CD4-positive, alpha-beta T cell treated with Interleukin-4 for 1 hour (primary cell): ENCODE measurements around the gene ERG.

Source experiments
- DNase-seq, 2 donors: peaks; one replicate each; pipeline ENCODE4 v3.0.0-alpha.2; 2020 to 2022

Gene ERG

DNA sequence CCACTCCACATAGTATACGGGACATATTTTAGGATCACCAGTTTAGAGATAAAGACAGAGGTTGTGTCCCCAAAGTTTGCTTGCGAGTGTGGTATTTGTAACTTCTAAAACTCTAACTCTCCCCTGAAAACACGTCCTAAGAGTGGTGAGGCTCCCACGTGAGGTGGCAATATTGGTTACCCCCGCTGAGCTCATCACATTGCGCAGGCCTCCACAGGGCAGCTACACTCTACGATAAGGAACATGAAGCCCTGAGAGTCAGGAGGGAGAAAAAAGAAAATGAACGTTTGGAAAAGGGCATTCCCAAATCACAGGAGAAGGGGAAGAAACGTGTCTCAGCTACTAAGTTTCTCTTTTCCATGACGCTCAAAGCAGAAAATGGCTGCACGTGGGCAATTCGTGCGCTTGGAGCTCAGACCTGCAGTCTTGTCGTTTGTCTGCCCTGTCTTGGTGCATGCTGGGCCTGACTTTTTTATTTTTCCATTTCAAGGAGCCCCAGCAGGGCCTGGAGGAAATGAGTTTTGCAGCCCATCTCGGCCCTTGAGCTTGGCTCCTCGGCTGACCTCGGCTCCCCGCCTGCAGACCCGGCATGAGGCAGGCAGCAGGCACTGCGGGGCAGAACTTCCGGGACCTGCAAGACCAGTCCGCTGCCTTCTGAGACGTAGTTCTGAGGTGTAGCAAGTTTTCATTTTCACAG, 25.7 kb downstream of the ERG start:
- no peak for DNase-seq

DNA sequence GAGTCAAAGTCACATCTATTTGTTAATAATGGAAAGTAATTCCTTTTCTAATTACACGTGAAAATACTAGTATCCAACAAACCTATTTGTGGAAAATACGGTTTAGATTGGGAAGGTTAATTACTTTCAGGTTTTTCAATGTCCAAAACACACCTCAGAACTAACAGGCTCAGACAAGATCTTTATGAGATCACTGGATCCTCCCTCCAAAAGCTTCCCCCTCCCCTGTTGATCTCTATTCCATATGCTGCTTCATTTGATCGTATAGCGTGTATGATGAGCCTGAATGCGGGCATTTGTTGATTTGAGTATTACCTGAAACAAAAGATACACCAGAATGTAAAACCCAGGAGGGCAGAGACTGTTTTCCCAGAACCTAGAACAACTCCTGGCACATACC, 26.5 kb downstream of the ERG start:
- no peak for DNase-seq

DNA sequence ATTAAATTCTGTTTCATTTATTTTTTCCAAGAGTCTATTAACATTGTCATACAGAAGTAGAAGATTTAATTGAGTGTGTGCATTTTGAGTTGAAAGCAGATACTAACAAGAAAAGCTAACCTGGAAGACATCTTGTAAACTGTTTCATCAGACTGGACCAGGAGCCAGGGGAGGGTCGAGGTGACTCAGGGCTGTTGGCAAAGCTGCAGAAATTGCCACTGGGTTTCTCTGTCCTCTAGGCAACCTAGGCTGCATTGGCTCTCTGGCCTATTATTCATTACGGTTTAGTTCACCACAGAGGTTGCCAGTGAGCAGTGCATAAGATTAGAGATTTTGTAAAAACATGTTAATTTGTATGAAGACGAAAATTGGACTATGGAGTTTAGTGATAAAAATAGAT, 27.5 kb downstream of the ERG start:
- DNase-seq: no peak

DNA sequence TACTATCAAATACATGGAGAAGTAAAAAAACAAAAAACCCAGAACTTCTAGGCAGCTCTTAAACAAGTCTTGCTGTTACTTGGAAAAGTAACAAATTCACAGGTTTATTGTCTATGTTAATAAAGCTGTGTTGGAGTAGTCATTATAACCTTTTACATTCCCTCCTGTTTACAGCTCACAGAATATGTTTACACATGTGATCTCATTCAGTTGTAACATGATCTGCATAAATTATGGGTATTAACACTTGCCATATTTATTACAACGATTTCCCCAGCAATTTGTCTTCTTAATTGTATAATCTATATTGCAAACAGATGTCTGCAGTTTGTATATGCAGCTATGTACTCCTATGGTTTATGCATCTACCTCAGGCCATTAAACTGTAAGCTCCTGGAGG, 28.6 kb downstream of the ERG start:
- no peak for DNase-seq

DNA sequence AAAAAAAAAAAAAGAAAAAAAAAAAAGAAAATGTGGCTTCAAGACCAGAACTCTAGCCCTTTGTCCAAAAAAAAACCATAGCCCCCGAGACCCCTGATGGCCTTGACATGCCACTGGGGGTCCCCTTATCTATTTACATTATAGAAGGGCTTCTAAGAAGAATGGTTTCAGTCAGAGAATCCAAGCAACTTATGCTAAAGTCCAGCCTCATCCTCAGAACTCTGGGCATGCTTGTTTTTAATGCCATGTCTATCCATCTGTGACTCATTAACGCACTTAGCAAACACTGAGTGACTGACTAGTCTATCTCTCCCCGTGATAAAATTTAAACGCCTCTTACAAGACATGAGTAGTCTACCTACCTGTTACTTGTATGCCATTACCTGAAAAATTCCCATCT, 29.3 kb downstream of the ERG start:
- DNase-seq: no peak

DNA sequence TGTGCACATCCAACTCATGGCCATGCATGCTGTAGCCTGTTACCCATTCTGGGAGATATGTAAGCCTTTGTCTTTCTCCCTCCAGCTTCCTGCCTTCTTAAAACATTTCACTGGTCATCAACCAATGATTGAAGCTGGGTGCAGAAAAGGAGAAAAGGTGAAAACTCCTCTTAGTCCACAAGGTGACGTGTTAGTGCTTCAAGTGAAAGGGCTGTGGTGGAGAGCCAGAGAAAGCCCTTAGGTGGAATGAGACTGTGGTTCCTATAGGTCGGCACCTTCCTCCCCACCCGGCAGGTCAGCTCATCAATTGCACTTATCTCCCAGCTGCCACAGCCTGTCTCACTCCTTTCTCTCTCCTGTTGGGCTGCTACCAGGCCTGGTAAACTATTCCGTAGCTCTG, 30.4 kb downstream of the ERG start:
- DNase-seq: no peak

DNA sequence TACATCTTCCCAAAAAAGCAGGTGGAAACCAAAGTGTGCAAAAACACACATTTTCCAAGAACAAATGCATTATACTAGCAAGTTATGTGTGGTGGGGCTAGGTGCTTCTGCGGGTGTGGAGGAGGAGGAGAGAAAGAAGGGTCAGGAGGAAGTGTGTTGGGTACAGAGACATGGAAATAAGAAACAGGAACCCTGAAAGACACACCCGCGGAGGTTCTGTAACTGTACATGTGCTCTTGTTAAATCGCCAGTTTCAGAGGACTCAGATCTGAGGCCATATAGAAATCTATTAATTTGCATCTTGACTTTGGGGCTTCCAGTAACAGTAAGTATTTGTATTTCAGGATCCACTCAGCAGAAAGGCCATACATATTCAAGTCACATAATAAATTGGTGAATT, 30.9 kb downstream of the ERG start:
- no peak for DNase-seq

DNA sequence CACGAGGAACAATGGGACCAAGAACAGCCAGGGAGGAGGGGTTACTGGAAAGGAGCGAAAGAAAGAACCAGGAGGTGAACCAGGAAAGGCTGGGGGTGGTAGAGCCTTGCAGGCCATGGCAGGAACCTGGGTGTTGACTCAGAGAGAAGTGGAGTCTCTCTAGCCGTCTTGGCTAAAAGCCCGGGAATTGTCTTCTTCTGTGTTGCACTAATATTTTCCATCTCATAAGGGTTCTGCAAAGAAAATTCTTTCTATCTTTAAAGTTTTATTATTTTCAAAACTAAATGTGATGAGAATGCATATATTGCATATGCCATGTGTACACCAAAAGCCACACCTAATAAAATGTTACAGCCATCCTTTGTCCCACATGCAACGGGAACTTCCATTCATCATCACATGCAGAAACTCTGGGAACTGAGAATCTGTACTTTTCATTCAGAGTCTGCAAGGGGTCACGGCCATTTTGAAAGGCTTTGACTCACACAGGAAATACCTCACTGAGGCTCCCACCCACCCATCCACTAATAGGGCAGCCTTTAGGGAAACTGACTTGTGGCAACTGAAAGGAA, 38.0 kb downstream of the ERG start:
- no peak for DNase-seq

DNA sequence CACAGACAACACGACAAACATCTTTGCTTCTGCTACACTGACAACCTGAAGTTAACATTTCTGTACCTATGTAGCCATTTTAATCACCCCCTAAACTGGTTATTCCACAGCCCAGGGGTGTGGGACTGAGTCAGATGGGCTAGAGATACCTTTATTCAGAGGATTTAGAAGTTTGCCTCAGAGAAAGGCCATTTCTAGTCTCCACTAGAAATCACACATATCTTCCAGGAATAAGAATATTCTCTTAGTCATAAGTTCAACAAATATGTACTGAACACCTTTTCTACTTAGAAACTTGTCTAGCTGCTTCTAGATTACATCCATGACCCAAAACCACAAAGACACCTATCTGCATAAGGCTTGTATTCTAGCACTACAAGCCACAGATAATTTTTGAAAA, 38.8 kb downstream of the ERG start:
- no peak for DNase-seq

DNA sequence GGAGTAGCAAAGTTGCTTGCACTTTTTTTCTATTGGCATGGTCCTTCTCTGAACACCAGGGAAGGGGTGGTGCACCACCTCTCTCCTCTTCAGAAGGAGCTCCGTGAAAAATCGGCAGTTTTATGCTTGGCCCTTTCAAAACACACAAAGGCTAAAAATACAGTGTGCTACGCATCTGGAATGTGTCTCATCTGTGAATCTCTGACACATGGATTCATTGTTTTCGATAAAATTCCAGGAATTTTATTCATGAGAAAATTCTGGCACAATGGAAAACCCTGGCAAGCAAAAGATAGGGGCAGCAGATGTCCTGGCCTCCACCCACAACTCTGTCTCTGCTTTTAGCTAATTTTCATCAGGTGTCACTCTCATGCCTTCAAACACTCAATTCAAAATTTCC, 42.9 kb downstream of the ERG start:
- DNase-seq: no peak

DNA sequence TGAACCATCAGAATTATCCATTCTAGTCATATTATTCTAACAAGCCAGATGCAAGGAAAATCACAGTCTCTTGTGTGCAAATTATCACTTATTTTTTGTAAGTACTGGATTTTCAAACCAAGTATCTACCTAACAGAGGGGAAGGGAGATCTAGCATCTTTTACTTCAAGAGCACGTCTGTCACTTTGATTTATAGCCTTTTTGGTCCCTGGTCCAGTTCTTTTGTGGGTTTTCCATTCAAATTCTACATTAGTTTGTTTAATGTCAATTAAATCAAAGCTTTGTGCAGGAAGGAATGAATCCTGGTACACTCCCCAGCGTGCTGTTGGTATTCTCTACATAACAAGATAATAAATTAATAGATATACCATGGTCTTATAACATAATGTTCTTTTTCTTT, 43.6 kb downstream of the ERG start:
- DNase-seq: no peak

DNA sequence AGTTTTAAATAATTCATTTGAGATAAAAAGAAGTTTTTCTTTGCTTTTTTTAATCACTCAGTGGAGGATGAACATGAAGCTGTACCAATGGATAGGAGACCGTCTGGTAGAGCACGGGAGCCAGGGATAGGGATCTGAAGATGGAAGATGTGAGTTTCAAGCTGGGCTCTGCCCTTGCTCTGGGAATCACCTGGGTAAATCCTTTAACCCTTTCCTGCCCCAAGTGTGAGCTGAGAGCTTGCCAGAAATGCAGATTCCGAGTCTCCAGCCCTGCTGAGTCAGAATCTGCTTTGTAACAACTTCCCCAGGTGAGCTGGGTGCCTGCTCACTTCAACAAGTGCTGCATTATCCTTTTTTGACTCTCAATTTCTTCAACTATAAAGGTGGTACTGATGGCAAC, 44.1 kb downstream of the ERG start:
- DNase-seq: no peak

DNA sequence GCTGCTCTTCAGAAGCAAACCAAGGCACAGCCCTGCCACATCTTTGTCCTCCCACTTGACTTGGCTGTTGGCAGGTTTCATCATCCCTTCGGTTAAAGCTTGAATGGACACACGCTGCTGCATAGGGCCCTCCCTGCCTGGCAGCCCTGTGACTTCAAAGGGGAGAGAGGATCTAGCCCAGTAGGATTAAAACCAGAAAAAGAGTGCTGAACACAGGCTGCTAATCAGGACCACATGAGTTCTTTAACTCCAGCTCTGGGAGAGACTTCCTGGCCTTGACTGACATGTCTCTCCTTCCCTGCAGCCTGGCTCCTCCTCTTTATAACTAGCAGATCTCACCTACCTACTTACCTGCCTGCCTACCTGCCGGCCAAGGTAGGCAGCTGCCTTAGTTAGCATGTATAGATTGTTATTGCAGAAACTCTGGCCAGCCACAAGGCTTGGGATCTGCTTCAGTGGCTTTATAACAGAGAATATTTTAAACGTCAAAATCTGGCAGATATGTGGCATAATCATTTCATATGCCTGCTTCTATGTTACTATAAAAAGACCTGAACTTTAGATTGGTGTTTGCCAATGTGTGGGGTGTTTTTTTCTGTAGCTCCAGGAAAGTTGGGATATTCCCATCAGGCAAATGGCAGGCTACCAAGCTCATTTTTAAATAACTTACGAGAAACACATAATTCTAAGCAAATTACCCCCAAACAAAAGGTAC, 49.4 kb downstream of the ERG start:
- DNase-seq: no peak

DNA sequence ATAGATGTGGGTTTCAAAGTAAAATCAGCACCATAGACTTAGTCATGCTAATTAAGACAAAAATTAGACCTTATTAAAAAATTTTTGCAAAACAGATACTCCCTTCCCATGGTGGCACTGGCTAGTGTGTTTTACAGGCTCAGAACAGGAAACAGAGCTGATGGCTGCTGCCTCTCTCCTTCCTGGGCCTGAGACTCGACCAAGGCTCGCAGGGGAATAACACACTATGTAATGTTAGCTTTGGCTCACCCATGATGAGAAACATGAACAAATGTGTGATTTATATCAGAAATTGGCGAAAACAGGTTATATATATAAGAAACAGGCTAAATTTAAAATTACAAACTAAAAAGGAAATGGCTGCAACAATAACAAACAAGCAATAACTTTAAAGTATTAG, 50.7 kb downstream of the ERG start:
- DNase-seq: no peak

DNA sequence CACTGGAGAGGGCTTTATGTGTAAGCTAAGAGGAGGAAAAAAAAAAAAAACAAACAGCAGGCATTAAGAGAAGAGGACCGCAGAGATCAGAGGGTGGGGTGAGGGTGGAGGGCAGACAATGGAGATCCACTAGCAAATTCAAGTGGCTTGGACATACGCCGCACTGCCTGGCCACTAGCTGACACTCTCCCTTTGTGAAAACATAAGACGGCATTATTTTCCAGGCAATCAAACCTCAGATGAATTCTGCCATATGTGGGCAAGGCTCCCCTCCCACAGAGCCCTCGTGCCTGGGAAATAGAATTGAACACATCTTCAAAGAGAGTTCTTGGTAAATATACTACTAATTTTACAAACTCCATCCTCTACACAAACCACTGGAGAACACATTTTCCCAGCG, 53.6 kb downstream of the ERG start:
- no peak for DNase-seq

DNA sequence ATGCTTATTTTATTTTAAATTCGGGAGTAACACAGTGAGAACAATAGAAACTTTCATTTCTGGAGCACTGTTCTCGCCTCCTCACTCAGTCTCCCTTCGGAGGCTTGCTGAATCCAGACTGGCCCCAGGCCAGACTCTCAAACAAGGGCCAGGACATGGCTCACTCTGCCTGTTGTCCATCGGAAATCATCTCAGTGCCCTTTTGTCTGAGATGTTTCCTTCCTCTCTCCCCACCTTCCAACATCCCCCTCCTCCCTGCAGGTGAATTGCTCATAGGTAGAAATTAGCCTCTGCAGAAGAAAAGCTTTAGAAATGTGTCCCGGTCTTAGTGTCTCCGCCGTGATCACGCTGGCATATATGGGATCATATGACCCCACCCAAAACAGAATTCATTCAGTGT, 55.2 kb downstream of the ERG start:
- no peak for DNase-seq

DNA sequence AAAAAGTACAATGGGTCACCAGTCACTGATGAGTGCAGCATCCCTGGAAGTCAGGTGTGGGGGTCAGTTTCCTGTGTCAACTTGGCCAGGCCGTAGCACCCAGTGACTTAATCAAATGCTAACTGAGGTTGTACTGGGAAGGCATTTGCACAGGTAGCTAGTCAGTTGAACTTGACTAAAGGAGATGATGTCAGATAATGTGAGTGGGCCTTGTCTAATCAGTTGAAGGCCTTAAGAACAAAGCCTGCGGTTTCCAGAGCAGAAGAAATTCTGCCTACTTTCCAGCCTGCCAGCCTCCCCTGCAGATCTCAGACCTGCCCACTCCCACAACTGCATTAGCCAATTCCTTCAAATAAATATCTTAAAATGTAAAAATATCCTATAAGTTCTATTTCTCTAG, 57.1 kb downstream of the ERG start:
- no peak for DNase-seq

DNA sequence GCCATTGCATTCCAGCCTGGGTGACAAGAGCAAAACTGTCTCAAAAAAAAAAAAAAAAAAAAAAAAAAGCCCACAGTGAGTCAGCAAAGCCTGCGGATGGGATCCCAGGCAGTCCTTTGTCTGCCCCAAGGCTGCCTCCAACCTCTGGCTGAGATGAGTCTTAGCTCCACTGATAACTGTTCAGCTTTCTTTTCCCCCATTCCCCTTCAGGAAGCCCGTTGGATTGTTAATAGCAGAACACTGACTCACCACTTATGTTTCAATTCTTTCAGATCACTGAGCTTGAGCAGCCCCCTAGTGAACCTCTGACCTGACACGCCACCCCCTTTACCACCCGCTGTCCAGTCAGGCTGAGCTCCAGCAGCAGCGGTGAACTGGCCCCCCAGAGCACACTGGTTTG, 57.5 kb downstream of the ERG start:
- no peak for DNase-seq

DNA sequence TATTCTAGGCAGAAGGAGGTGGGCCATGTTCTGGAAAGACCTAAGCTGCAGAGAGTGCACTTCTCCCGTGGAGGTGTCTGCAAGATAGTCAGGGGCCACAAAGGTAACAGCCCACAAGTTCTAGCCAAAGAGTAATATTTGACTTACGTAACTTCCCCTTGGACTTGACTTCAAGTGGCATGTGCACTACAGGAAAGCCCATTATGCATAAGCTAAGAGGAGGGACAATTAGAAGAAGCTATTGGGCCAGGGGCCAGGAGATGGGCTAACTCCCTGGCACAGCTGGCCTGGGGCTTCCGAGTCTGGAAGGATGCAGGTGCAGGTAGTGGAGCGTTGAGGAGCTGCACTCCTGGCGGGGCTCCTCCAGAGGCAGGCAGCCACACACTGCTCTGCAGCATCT, 58.3 kb downstream of the ERG start:
- no peak for DNase-seq

DNA sequence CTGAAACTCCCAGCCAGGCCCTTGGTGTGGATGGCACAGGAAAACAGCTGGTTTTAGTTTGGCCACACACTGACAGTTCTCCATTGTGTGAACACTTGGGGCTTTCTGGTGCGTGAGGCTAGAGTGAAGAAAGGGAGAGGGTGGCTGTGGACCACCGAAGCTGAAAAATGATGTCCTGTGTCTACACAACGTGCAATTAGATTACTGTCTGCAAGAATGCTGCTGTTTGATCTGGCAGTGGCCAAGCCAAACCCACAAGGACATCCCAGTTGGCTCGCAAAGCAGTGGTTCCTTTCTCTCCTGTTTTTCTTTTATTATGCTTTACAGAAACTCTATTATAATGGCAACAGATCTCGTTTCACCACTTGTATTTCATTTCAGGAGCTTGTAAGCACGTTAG, 58.9 kb downstream of the ERG start:
- DNase-seq: no peak

DNA sequence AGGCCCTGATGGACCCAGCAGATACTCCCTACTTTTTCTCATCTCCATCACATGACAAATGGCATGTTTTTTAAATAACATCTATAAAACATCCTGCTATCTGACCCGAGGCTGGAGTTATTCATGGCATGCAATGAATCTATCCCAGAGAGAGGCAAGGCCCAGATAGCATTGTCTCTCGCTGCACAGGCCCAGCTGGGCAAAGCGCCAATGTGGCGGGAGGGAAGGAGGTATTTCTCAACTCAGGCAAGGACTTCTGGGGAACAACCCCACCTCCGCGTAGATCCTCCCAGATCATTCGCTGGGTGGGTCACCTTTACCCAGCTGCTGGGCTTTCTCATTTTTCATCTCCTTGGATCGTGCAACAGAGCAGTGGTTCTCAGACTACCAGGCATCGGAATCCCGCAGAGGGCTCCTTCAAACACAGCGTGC, 59.8 kb downstream of the ERG start:
- DNase-seq: no peak

DNA sequence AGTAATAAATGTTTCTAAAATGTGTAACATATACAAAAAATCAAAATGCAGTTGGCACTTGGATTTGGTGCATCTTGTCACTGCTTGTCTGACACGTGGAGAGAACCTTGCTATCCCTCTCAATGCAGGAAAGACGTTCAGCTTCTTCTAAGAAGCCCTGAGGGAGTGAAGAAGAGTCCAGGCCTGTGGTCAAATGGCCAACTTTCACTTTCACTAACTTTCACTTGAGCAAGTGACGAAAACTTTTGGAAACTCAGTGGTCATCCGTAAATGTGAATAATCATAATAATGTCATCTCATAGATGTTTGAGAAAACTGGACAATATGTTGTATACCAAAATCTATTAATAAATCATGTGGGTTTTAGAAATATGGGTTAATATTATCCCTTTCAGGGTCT, 61.9 kb downstream of the ERG start:
- DNase-seq: no peak

DNA sequence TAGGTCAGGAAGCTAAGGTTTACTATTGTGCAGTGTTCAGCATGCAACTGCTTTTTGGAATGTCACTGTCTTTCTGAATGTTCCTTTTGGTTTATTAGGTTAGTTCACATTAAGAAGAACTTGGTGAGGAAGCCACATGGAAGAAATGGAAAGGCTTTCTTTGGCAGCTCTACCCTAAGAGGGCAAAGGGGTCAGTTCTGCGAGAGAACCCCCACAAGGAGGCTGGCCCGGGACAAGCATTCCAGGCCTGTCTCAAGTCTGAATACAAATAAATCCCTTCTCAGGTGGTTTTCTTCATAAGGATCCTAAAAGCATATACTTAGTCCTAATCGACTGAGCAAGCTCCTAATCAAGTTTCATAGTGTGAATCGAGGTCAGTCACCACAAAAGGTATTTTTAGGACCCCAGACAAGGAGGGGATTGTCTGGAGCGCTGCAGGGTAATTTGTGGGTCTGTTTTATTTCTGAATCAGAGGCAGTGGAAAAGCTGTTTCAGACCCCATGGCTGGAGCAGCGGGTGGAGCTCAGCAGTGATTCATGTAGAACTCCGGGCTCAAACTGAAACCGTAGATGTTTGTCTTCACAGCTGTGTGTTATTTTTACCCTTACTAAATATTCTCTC, 63.3 kb downstream of the ERG start:
- DNase-seq: no peak

DNA sequence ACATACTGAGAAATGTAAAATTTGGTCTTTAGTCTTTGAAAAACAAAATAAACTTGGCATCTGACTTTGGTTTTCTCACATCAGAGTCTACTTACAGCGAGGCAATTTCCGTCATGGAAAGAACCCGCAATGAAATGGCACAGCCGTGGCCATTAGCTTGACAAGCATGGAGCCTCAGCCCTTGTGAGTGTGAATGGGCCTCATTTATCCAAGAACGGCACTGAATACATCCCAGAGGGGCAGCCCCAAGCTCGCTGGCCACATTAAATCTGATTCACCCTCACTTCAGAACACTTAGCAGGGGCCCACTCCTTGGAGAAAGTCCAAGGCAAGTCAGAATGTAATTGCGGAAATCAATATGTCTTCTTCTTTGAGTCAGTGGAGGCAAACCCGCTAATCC, 64.8 kb downstream of the ERG start:
- no peak for DNase-seq
